ENCODE results near the gene DDX1.
"Not testable (repeated sequence)": the region's sequence is repeated elsewhere in the genome, so short reads cannot be mapped to it uniquely, and the experiment has no call there.

Gene DDX1

GRCh38 chr2:15619938-15620337, 28.3 kb downstream of the DDX1 start:
- no peak overlapping the region for H3K4me3 ChIP-seq (replicated peaks; ENCODE audit: insufficient read depth, low read length)
- H3K27ac ChIP-seq (replicated peaks) = no peak overlapping the region
- no peaks in the 10 kb centered on the region for H3K27me3 ChIP-seq (ENCODE audit: insufficient read depth, poor library complexity, severe bottlenecking)
- TF ChIP-seq CTCF (IDR thresholded peaks at IDR 0.05; ENCODE audit: insufficient read depth, low read length) (no peak), REST (IDR thresholded peaks at IDR 0.05; ENCODE audit: insufficient replicate concordance, low read depth) (no peak), SPI1 (IDR thresholded peaks at IDR 0.05; ENCODE audit: borderline replicate concordance, low read depth) (no peak), POLR2AphosphoS5 (IDR thresholded peaks at IDR 0.05; ENCODE audit: low read depth) (no peak), GABPA (IDR thresholded peaks at IDR 0.05; ENCODE audit: low read depth) (no peak)
- no peak for DNase-seq (ENCODE audit: low read depth in 1 of 2, low spot score in 1 of 2)

DNA sequence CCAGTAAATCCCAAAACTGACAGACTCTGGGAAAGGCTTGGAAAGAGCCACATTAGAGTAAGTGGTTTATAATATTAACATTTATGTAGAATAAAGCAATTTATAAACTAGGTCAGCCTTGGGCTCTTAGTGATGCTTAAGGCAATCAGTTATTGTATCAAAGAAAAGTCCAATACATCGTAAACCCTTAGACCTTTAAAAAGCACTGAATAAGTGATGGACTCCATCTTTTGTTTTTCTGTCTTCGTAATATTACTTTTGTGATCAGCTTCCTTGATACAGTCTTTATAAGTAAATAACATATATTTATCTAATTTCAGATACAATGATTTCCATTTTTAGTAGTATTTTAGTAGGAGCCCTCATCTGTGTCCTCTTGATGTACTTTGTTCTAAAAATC, 28.7 kb downstream of the DDX1 start:
- TF ChIP-seq GABPA (IDR thresholded peaks at IDR 0.05; ENCODE audit: low read depth) = no peak
- no peak for TF ChIP-seq POLR2AphosphoS5 (IDR thresholded peaks at IDR 0.05; ENCODE audit: low read depth)
- no peak for TF ChIP-seq REST (IDR thresholded peaks at IDR 0.05; ENCODE audit: insufficient replicate concordance, low read depth)
- TF ChIP-seq SPI1 (IDR thresholded peaks at IDR 0.05; ENCODE audit: borderline replicate concordance, low read depth) = no peak
- no peak for TF ChIP-seq CTCF (IDR thresholded peaks at IDR 0.05; ENCODE audit: insufficient read depth, low read length)
- no peaks in the 10 kb centered on the region for H3K27me3 ChIP-seq (ENCODE audit: insufficient read depth, poor library complexity, severe bottlenecking)

GRCh38 chr2:15620857-15621471, 29.3 kb downstream of the DDX1 start:
- Histone ChIP-seq H3K27me3 (ENCODE audit: insufficient read depth, poor library complexity, severe bottlenecking) (no peaks in the 10 kb centered on the region), H3K27ac (replicated peaks) (no peak overlapping the region), H3K4me3 (replicated peaks; ENCODE audit: insufficient read depth, low read length) (no peak overlapping the region)
- DNase-seq (ENCODE audit: low read depth in 1 of 2, low spot score in 1 of 2) = no peak
- TF ChIP-seq GABPA (IDR thresholded peaks at IDR 0.05; ENCODE audit: low read depth) (no peak), CTCF (IDR thresholded peaks at IDR 0.05; ENCODE audit: insufficient read depth, low read length) (no peak), POLR2AphosphoS5 (IDR thresholded peaks at IDR 0.05; ENCODE audit: low read depth) (no peak), SPI1 (IDR thresholded peaks at IDR 0.05; ENCODE audit: borderline replicate concordance, low read depth) (no peak), REST (IDR thresholded peaks at IDR 0.05; ENCODE audit: insufficient replicate concordance, low read depth) (no peak)

More for the DNA sequence above, 28.7 kb downstream of the DDX1 start:
- no peak overlapping the region for H3K27ac ChIP-seq (replicated peaks)
- no peak for DNase-seq (ENCODE audit: low read depth in 1 of 2, low spot score in 1 of 2)
- H3K4me3 ChIP-seq (replicated peaks; ENCODE audit: insufficient read depth, low read length) = no peak overlapping the region

DNA sequence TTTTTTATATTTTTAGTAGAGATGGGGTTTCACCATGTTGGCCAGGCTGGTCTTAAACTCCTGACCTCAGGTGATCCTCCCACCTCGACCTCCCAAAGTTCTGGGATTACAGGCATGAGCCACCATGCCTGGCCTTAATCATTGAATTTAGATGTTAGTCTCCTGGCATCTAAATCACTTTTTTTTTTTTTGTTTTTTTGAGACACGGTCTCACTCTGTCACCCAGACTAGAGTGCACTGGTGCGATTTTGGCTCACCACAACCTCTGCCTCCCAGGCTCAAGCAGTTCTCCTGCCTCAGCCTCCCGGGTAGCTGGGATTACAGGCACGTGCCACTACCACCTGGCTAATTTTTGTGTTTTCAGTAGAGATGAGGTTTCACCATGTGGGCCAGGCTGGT, 29.8 kb downstream of the DDX1 start:
- not testable (repeated sequence) for H3K27ac ChIP-seq (replicated peaks); H3K27me3 ChIP-seq (ENCODE audit: insufficient read depth, poor library complexity, severe bottlenecking); H3K4me3 ChIP-seq (replicated peaks; ENCODE audit: insufficient read depth, low read length); DNase-seq (ENCODE audit: low read depth in 1 of 2, low spot score in 1 of 2)

Measured in HL-60 (cell line).